ENCODE results near the gene SMPD2.
A peak's percentile ranks its signal among the peaks of the same experiment; 100 is the strongest.

SMPD2 gene

GRCh38 chr6:109478222-109478805 is 37.8 kb downstream of the SMPD2 start:
- Histone ChIP-seq H3K9ac (ENCODE audit: low read depth, low read length) (peak overlapping the region; percentile 36; the same call in 1 of the 2 replicates), H3K27me3 (ENCODE audit: insufficient read depth, low read length) (no peaks in the 10 kb centered on the region), H3K27ac (ENCODE audit: low read depth, low read length) (peak overlapping the region; percentile 72), H3K9me3 (ENCODE audit: insufficient read depth, low read depth, low read length) (no peaks in the 10 kb centered on the region), H3K36me3 (ENCODE audit: insufficient read depth, low read length) (peaks cover 81% of the 10 kb centered on the region), H3K4me1 (ENCODE audit: insufficient read depth, low read length) (peaks cover 39% of the 10 kb centered on the region), H3K4me3 (ENCODE audit: low read length) (peak overlapping the region; percentile 39)
- WGBS, result 93% methylated on average over 9 of the region's 9 CpGs

- H3K27ac ChIP-seq (ENCODE audit: low read depth, low read length), result no peak overlapping the region
- H3K4me1 ChIP-seq (ENCODE audit: insufficient read depth, low read length), result peaks cover 45% of the 10 kb centered on the region
- H3K4me3 ChIP-seq (ENCODE audit: low read length), result peak overlapping the region; percentile 39
- no peaks in the 10 kb centered on the region; the same call in 1 of the 2 replicates for H3K27me3 ChIP-seq (ENCODE audit: insufficient read depth, low read length)
- no peaks in the 10 kb centered on the region for H3K9me3 ChIP-seq (ENCODE audit: insufficient read depth, low read depth, low read length)
- H3K9ac ChIP-seq (ENCODE audit: low read depth, low read length), result 0 out of 2 replicates have a peak overlapping the region, but pooled peaks have one; percentile 22
- H3K36me3 ChIP-seq (ENCODE audit: insufficient read depth, low read length), result peaks cover 74% of the 10 kb centered on the region
- 96% methylated on average over 4 of the region's 5 CpGs for WGBS
Observed at GRCh38 chr6:109478841-109479624, 38.5 kb downstream of the SMPD2 start.

- Histone ChIP-seq H3K27ac (ENCODE audit: low read depth, low read length) (no peak overlapping the region), H3K36me3 (ENCODE audit: insufficient read depth, low read length) (peaks cover 55% of the 10 kb centered on the region), H3K9me3 (ENCODE audit: insufficient read depth, low read depth, low read length) (no peaks in the 10 kb centered on the region), H3K9ac (ENCODE audit: low read depth, low read length) (no peak overlapping the region), H3K4me1 (ENCODE audit: insufficient read depth, low read length) (peaks cover 48% of the 10 kb centered on the region), H3K4me3 (ENCODE audit: low read length) (peak overlapping the region; percentile 41), H3K27me3 (ENCODE audit: insufficient read depth, low read length) (no peaks in the 10 kb centered on the region; the same call in 1 of the 2 replicates)
- 94% methylated on average over 7 of the region's 7 CpGs for WGBS
Observed at GRCh38 chr6:109480993-109481480, 40.5 kb downstream of the SMPD2 start.

- peaks cover 40% of the 10 kb centered on the region for H3K4me1 ChIP-seq (ENCODE audit: insufficient read depth, low read length)
- H3K27me3 ChIP-seq (ENCODE audit: insufficient read depth, low read length), result no peaks in the 10 kb centered on the region; the same call in 1 of the 2 replicates
- H3K27ac ChIP-seq (ENCODE audit: low read depth, low read length), result peak within 1 kb of the TSS; percentile 68
- H3K4me3 ChIP-seq (ENCODE audit: low read length), result peak within 1 kb of the TSS; percentile 90
- H3K9ac ChIP-seq (ENCODE audit: low read depth, low read length), result peak within 1 kb of the TSS; percentile 81
- under 1% methylated on average over 74 of the region's 97 CpGs for WGBS
- no peaks in the 10 kb centered on the region for H3K9me3 ChIP-seq (ENCODE audit: insufficient read depth, low read depth, low read length)
- peaks cover 35% of the 10 kb centered on the region for H3K36me3 ChIP-seq (ENCODE audit: insufficient read depth, low read length)
Observed at GRCh38 chr6:109482905-109483734, 42.6 kb downstream of the SMPD2 start, which contains the start of gene ZBTB24. Gene ZBTB24, minus strand, starts transcription at chr6:109483219. Its CDS starts 1,193 bp downstream, at chr6:109482026.

GRCh38 chr6:109483735-109484057 is 43.2 kb downstream of the SMPD2 start:
- Histone ChIP-seq H3K27ac (ENCODE audit: low read depth, low read length) (no peak overlapping the region), H3K9ac (ENCODE audit: low read depth, low read length) (no peak overlapping the region)

GRCh38 chr6:109484122-109484521 is 43.6 kb downstream of the SMPD2 start:
- peaks cover 26% of the 10 kb centered on the region for H3K36me3 ChIP-seq (ENCODE audit: insufficient read depth, low read length)
- no peaks in the 10 kb centered on the region; the same call in 1 of the 2 replicates for H3K27me3 ChIP-seq (ENCODE audit: insufficient read depth, low read length)
- H3K9me3 ChIP-seq (ENCODE audit: insufficient read depth, low read depth, low read length), result no peaks in the 10 kb centered on the region
- peaks cover 30% of the 10 kb centered on the region for H3K4me1 ChIP-seq (ENCODE audit: insufficient read depth, low read length)
- no peak overlapping the region for H3K9ac ChIP-seq (ENCODE audit: low read depth, low read length)
- WGBS, result 91% methylated on average over 2 of the region's 3 CpGs
- peak overlapping the region; percentile 71; the same call in 1 of the 2 replicates for H3K4me3 ChIP-seq (ENCODE audit: low read length)
- H3K27ac ChIP-seq (ENCODE audit: low read depth, low read length), result no peak overlapping the region

More at GRCh38 chr6:109483735-109484057, 43.2 kb downstream of the SMPD2 start:
- Histone ChIP-seq H3K4me3 (ENCODE audit: low read length) (peak overlapping the region; percentile 71), H3K9me3 (ENCODE audit: insufficient read depth, low read depth, low read length) (no peaks in the 10 kb centered on the region), H3K4me1 (ENCODE audit: insufficient read depth, low read length) (peaks cover 34% of the 10 kb centered on the region), H3K27me3 (ENCODE audit: insufficient read depth, low read length) (no peaks in the 10 kb centered on the region; the same call in 1 of the 2 replicates), H3K36me3 (ENCODE audit: insufficient read depth, low read length) (peaks cover 29% of the 10 kb centered on the region)
- 0% methylated on average over 3 of the region's 6 CpGs for WGBS

GRCh38 chr6:109485266-109485935 is 44.9 kb downstream of the SMPD2 start:
- WGBS, result 92% methylated on average over 3 of the region's 3 CpGs
- no peak overlapping the region for H3K4me3 ChIP-seq (ENCODE audit: low read length)
- H3K36me3 ChIP-seq (ENCODE audit: insufficient read depth, low read length), result peaks cover 17% of the 10 kb centered on the region
- H3K27ac ChIP-seq (ENCODE audit: low read depth, low read length), result no peak overlapping the region
- H3K4me1 ChIP-seq (ENCODE audit: insufficient read depth, low read length), result peaks cover 24% of the 10 kb centered on the region
- no peaks in the 10 kb centered on the region for H3K9me3 ChIP-seq (ENCODE audit: insufficient read depth, low read depth, low read length)
- no peak overlapping the region for H3K9ac ChIP-seq (ENCODE audit: low read depth, low read length)
- H3K27me3 ChIP-seq (ENCODE audit: insufficient read depth, low read length), result no peaks in the 10 kb centered on the region; the same call in 1 of the 2 replicates

GRCh38 chr6:109486068-109486467 is 45.5 kb downstream of the SMPD2 start:
- H3K9ac ChIP-seq (ENCODE audit: low read depth, low read length), result no peak overlapping the region
- H3K27ac ChIP-seq (ENCODE audit: low read depth, low read length), result no peak overlapping the region
- no peaks in the 10 kb centered on the region for H3K9me3 ChIP-seq (ENCODE audit: insufficient read depth, low read depth, low read length)
- peaks cover 24% of the 10 kb centered on the region for H3K4me1 ChIP-seq (ENCODE audit: insufficient read depth, low read length)
- no peaks in the 10 kb centered on the region; the same call in 1 of the 2 replicates for H3K27me3 ChIP-seq (ENCODE audit: insufficient read depth, low read length)
- no peak overlapping the region for H3K4me3 ChIP-seq (ENCODE audit: low read length)
- peaks cover 10% of the 10 kb centered on the region for H3K36me3 ChIP-seq (ENCODE audit: insufficient read depth, low read length)
- 94% methylated on average over 1 of the region's 1 CpG for WGBS

- H3K9me3 ChIP-seq (ENCODE audit: insufficient read depth, low read depth, low read length), result no peaks in the 10 kb centered on the region
Observed at GRCh38 chr6:109488001-109488400, 47.5 kb downstream of the SMPD2 start.

GRCh38 chr6:109490713-109491112 is 50.2 kb downstream of the SMPD2 start:
- H3K4me3 ChIP-seq (ENCODE audit: low read length), result no peak overlapping the region
- no peaks in the 10 kb centered on the region for H3K9me3 ChIP-seq (ENCODE audit: insufficient read depth, low read depth, low read length)
- H3K27me3 ChIP-seq (ENCODE audit: insufficient read depth, low read length), result no peaks in the 10 kb centered on the region
- H3K4me1 ChIP-seq (ENCODE audit: insufficient read depth, low read length), result peaks cover 40% of the 10 kb centered on the region
- peak overlapping the region; percentile 6; the same call in 1 of the 2 replicates for H3K27ac ChIP-seq (ENCODE audit: low read depth, low read length)
- no peak overlapping the region for H3K9ac ChIP-seq (ENCODE audit: low read depth, low read length)
- no peaks in the 10 kb centered on the region for H3K36me3 ChIP-seq (ENCODE audit: insufficient read depth, low read length)
- WGBS, result 31% methylated on average over 1 of the region's 2 CpGs

More at GRCh38 chr6:109488001-109488400, 47.5 kb downstream of the SMPD2 start:
- H3K9ac ChIP-seq (ENCODE audit: low read depth, low read length), result no peak overlapping the region
- H3K4me1 ChIP-seq (ENCODE audit: insufficient read depth, low read length), result peaks cover 28% of the 10 kb centered on the region
- no peaks in the 10 kb centered on the region for H3K36me3 ChIP-seq (ENCODE audit: insufficient read depth, low read length)
- no peak overlapping the region for H3K27ac ChIP-seq (ENCODE audit: low read depth, low read length)
- no peaks in the 10 kb centered on the region; the same call in 1 of the 2 replicates for H3K27me3 ChIP-seq (ENCODE audit: insufficient read depth, low read length)
- no peak overlapping the region for H3K4me3 ChIP-seq (ENCODE audit: low read length)

Data from HUES64 (cell line).